GM19463 (cell line): ENCODE measurements around the gene FBN2.

Experiments used
- ATAC-seq: cut with Tn5 transposase; IDR thresholded peaks from one replicate; pipeline ENCODE4 v1.9.1; 2021; ENCODE audit warnings: mild to moderate bottlenecking, moderate library complexity; ENCODE audit not compliant: unreplicated experiment

FBN2 gene

GRCh38 chr5:128262911-128263310 is 275.1 kb downstream of the FBN2 start:
- no peak for ATAC-seq

DNA sequence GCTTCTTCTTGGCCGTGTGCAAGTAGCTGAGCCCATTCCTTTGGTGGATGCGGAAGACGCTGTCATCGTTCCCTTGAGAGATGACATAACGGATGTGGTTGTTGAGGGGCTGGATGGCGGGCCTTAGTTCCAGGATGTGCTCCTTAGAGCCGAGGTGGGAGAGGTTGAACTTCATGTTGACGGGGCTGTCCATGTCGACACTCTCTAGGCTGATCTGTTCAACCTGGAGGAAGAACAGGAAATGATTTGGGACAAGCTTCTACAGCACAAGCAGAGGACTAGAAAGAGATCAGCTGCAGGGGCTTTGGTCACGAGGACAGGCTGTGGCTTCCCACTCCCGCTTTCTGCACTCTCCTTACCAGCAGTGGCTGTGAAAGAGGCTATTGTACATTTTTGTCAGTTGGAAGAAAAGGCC is 278.4 kb downstream of the FBN2 start:
- ATAC-seq = no peak

DNA sequence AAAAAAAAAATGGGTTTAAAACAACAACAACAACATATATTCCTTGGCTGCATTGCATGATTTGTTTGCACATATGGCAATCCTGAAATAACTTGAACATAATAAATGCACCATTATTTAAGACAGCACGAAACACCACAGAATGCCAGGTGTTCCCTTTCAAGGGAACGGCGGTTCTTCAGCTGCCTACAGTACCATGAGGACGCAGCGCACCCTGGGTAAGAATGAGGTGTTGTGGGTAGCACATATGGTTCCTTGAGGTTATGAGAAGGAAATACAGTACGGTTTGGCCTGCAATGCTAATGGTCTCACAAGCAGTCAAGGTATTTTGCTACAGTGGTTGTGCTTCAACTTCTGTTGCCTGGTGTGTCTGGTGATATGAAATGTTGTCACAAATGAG is 279.7 kb downstream of the FBN2 start:
- ATAC-seq = no peak

GRCh38 chr5:128257076-128257475 is 281.0 kb downstream of the FBN2 start:
- ATAC-seq = no peak

DNA sequence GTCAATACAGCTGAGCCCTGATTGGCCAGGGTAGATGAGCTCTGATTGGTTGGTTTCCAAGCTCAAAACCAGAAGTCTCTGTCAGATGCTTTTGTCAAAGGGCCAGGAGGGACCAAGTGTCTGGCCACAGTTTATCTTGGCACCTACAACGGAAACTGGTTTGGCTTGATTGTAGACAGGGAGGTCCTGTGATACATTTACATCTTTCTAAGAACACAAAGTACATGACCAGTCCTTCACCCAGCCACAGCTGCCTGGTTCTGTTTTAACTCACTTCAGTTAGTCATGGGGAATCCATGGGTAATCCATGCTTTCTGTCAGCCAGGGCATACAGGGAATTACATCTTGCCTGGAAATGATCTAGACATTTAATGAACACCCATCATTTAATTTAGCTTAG is 283.3 kb downstream of the FBN2 start:
- ATAC-seq = no peak

DNA sequence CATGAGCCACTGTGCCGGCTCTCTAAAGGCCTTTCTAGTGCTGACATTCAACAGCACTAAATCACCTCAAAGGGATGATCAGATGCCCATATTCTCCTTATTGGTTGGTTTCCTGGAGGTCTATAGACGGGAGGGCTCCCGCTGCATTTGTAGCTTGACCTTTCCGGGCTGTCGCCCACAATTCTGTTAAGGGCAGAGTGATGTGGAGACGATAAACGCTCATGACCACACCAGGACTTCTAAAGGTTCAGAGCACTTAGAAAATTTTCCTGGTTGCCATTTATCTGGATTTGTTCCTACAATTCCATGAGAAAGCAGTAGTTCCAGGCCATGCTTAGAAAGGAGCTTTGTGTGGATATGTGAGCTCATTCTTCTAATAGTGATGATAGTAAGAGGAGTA is 284.2 kb downstream of the FBN2 start:
- ATAC-seq = no peak

GRCh38 chr5:128253161-128253560 is 284.9 kb downstream of the FBN2 start:
- ATAC-seq = no peak

- ATAC-seq = no peak
Observed at GRCh38 chr5:128252756-128253155, 285.3 kb downstream of the FBN2 start.

GRCh38 chr5:128252196-128252595 is 285.8 kb downstream of the FBN2 start:
- ATAC-seq = no peak

DNA sequence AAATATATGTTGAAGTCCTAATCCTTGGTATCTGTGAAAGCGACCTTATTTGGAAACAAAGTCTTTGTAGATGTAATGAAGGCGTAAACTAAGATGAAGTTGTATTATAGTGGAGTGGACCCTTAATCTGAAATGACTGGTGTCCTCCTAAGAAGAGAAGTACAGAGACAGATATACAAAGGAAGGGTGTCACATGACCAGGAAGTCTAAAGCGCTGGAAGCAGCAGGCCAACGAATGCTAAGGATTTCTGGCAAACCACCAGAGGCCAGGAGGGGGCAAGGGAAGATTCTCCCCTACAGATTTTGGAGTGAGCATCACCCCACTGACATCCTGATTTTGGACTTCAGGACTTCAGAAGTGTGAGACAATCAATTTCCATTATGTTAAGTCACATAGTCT is 292.1 kb downstream of the FBN2 start:
- ATAC-seq = no peak

DNA sequence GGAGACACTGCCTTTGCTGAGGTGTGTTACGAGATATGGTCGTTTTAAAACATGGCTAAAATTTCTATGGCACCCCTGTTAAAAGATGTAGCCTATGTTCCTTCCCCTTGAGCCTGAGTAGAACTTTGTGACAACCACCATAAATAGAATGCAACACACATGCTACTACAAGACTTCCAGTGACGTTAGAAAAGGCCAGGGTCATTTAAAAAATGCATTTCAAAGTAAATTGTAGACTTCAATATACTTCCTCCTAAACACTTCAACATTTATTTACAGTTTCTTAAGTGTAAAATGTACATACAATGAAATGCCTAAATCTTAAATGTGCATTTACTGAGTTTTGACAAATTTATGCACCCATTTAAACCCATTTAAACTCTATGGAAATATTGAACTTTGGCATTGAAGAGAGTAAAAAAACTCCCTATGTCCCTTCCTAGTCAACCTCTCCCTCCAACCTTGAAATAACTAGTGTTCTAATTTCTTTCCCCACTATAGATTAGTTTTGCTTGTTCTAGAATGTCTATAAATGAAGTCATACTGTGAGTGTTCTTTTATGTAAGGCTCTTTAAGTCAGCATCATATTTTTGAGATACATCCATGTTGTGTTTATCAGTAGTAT is 294.0 kb downstream of the FBN2 start:
- no peak for ATAC-seq

GRCh38 chr5:128241051-128241695 is 296.9 kb downstream of the FBN2 start:
- ATAC-seq = no peak

DNA sequence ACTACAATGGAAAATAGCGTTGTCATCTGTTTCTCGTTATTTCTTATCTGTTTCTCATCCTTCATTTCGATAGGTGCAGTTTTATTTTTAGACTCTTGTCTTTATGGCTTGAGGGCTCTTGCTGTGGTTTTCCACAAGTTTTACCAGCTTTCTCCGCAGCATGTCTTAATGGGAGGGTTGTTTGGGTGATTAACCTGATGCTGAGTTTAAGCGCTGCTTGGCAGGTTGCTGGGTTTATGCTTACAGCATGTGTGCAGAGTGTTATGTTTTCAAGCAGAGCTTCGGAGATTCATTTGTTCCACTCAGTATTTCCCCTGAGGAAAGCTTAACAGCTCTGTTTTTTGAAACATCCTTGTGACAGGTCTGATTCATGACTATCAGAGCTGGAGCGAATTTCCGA is 300.5 kb downstream of the FBN2 start:
- no peak for ATAC-seq

- peak; percentile 62 for ATAC-seq
Observed at GRCh38 chr5:128237000-128237399, 301.0 kb downstream of the FBN2 start.

DNA sequence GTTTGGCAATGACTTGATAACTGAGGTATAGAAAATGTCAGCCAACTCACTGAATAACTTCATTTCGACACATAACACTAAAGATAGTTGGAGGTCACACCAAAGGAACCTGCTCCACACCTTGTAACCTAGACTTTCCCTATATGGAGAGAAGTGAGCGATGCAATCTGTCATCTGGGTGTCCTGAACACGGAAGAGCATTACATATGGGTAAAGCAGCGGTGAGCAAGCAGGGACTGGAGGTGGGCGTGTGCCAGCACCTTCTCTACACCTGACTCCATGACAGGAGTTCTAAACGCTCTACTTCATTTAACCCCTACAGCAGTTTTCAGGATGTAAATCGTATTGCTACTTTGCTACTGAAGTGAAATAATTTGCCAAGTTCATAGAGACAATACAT is 301.7 kb downstream of the FBN2 start:
- no peak for ATAC-seq

- ATAC-seq = no peak
Observed at GRCh38 chr5:128234928-128235641, 303.0 kb downstream of the FBN2 start.

DNA sequence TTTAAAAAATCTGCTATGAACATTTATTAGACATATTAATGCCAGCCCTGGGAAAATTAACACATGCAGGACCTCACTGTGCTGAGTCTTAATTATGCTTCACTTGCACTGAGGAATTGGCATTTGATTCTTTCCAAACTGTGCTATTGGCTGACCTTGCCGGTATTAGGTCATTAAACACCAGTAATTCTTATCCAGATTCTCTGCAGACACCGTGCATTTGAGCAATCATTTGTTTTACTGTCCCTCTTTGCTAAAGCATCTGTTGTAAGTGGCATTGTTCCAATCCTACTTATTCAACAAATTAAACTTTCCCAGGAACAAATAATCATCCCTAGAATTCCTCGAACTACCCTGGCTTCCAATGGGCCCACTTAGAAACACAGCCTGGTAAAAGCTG is 309.5 kb downstream of the FBN2 start:
- ATAC-seq = no peak

GRCh38 chr5:128228008-128228407 is 310.0 kb downstream of the FBN2 start:
- no peak for ATAC-seq

GRCh38 chr5:128225245-128226030 is 312.6 kb downstream of the FBN2 start:
- no peak for ATAC-seq

DNA sequence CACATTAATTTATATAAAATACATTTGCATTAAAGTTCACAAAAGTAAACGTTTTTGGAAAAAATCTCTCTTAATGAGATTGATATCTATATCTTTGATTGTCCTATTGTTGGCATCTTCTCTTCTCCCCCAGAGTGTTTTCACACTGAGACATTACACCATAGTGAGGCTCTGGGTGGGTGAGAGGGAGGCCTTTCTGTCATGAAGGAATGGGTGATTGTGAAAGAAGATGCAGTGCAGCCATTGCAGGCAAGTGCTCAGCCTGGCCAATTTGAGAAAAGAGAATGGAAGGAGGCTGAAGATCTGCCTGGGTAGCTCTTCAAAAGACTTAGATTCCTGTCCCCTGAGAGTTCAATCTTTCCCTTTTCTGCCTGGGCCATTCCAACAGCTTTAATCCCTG is 313.7 kb downstream of the FBN2 start:
- no peak for ATAC-seq

GRCh38 chr5:128220841-128221240 is 317.2 kb downstream of the FBN2 start:
- peak; percentile 64 for ATAC-seq
